Measurements from ENCODE around the gene CRACR2B.

The CRACR2B gene

GRCh38 chr11:831118-831864 is 3.6 kb downstream of the CRACR2B start:
- Histone ChIP-seq H4K20me1 (ENCODE audit: low read depth, low read length) (no peaks in the 10 kb centered on the region), H3K4me3 (ENCODE audit: insufficient read depth, low read length, poor library complexity, severe bottlenecking) (no peak overlapping the region), H3K27ac (ENCODE audit: low read depth, low read length) (no peak overlapping the region), H3K4me2 (ENCODE audit: low read depth, low read length, poor library complexity, severe bottlenecking) (no peak overlapping the region), H3K9me3 (ENCODE audit: insufficient read depth, low read length) (no peaks in the 10 kb centered on the region), H3K9me2 (replicated peaks; ENCODE audit: insufficient read depth, low read length) (no peaks in the 10 kb centered on the region), H3K36me3 (ENCODE audit: low read length) (no peaks in the 10 kb centered on the region), H3K9ac (ENCODE audit: low read length) (no peak overlapping the region), H3K27me3 (ENCODE audit: low read length) (no peaks in the 10 kb centered on the region), H3F3A (ENCODE audit: insufficient read depth) (no peaks in the 10 kb centered on the region), H3K79me2 (ENCODE audit: insufficient read depth, low read length) (no peaks in the 10 kb centered on the region), H2AFZ (ENCODE audit: low read depth, low read length, severe bottlenecking) (no peak overlapping the region)
- TF ChIP-seq CTCF (IDR thresholded peaks at IDR 0.05; ENCODE audit: insufficient read depth, low read length, poor library complexity, severe bottlenecking) (no peak), EZH2phosphoT487 (conservative IDR thresholded peaks at IDR 0.05; ENCODE audit: low read length) (no peak)

GRCh38 chr11:831961-832528 is 4.3 kb downstream of the CRACR2B start:
- Histone ChIP-seq H3K9me3 (ENCODE audit: insufficient read depth, low read length) (no peaks in the 10 kb centered on the region), H3K27me3 (ENCODE audit: low read length) (no peaks in the 10 kb centered on the region), H4K20me1 (ENCODE audit: low read depth, low read length) (no peaks in the 10 kb centered on the region), H3K9me2 (replicated peaks; ENCODE audit: insufficient read depth, low read length) (no peaks in the 10 kb centered on the region), H3K36me3 (ENCODE audit: low read length) (no peaks in the 10 kb centered on the region), H3F3A (ENCODE audit: insufficient read depth) (no peaks in the 10 kb centered on the region), H3K27ac (ENCODE audit: low read depth, low read length) (no peak overlapping the region), H3K79me2 (ENCODE audit: insufficient read depth, low read length) (no peaks in the 10 kb centered on the region), H3K4me2 (ENCODE audit: low read depth, low read length, poor library complexity, severe bottlenecking) (no peak overlapping the region), H3K9ac (ENCODE audit: low read length) (no peak overlapping the region), H3K4me3 (ENCODE audit: insufficient read depth, low read length, poor library complexity, severe bottlenecking) (no peak overlapping the region), H2AFZ (ENCODE audit: low read depth, low read length, severe bottlenecking) (no peak overlapping the region)
- TF ChIP-seq EZH2phosphoT487 (conservative IDR thresholded peaks at IDR 0.05; ENCODE audit: low read length), result no peak
- no peak for TF ChIP-seq CTCF (IDR thresholded peaks at IDR 0.05; ENCODE audit: insufficient read depth, low read length, poor library complexity, severe bottlenecking)

- H3K9me2 ChIP-seq (replicated peaks; ENCODE audit: insufficient read depth, low read length), result no peaks in the 10 kb centered on the region
- H3K27me3 ChIP-seq (ENCODE audit: low read length), result no peaks in the 10 kb centered on the region
- no peaks in the 10 kb centered on the region for H3K9me3 ChIP-seq (ENCODE audit: insufficient read depth, low read length)
- H3K36me3 ChIP-seq (ENCODE audit: low read length), result no peaks in the 10 kb centered on the region
- H4K20me1 ChIP-seq (ENCODE audit: low read depth, low read length), result no peaks in the 10 kb centered on the region
- peak within 1 kb of the TSS; percentile 35 for H3K4me2 ChIP-seq (ENCODE audit: low read depth, low read length, poor library complexity, severe bottlenecking)
- no peak within 1 kb of the TSS for H3K9ac ChIP-seq (ENCODE audit: low read length)
- TF ChIP-seq EZH2phosphoT487 (conservative IDR thresholded peaks at IDR 0.05; ENCODE audit: low read length) (no peak), CTCF (IDR thresholded peaks at IDR 0.05; ENCODE audit: insufficient read depth, low read length, poor library complexity, severe bottlenecking) (no peak)
- no peak within 1 kb of the TSS for H3K27ac ChIP-seq (ENCODE audit: low read depth, low read length)
- H3F3A ChIP-seq (ENCODE audit: insufficient read depth), result no peaks in the 10 kb centered on the region
- H2AFZ ChIP-seq (ENCODE audit: low read depth, low read length, severe bottlenecking), result no peak within 1 kb of the TSS
- no peaks in the 10 kb centered on the region for H3K79me2 ChIP-seq (ENCODE audit: insufficient read depth, low read length)
- H3K4me3 ChIP-seq (ENCODE audit: insufficient read depth, low read length, poor library complexity, severe bottlenecking), result no peak within 1 kb of the TSS
These were observed 4.9 kb downstream of the CRACR2B start, which contains the start of gene CD151 for GRCh38 chr11:832529-833113. TSS of gene CD151 (plus strand) at chr11:832952. CDS start at chr11:836070, 3,118 bp downstream.
